AG04450 (cell line): ENCODE data around the gene LETM1. TPM values are rescaled to one million over a fixed set of nuclear protein-coding genes. Genes with fewer than 3 reads are reported as not detected.

ENCODE experiments used
- CTCF ChIA-PET: fragments of 300-600, 350-600 bp; formaldehyde crosslinking; extraction: SDS; loops from one replicate; lab custom pipeline; 2022; ENCODE audit warnings: antibody characterized with exemption, inconsistent platforms; lab: Charles Lee
- POLR2A ChIA-PET: fragments of 350-600 bp; formaldehyde crosslinking; extraction: SDS; loops from one replicate; lab custom pipeline; 2021; ENCODE audit warnings: antibody characterized with exemption, inconsistent platforms; lab: Yijun Ruan, JAX
- DNase-seq: peaks from one replicate; pipeline ENCODE4 v3.0.0-alpha.2; 2011; ENCODE audit warnings: low read depth, low spot score
- H3K27ac ChIP-seq: one replicate; pipeline ENCODE4 v1.5.1; 2012; ENCODE audit warnings: low read depth, low read length, control low read depth
- H3K27me3 ChIP-seq: one replicate; pipeline ENCODE4 v1.6.0; 2012; ENCODE audit warnings: low read length; ENCODE audit not compliant: control insufficient read depth, insufficient read depth
- H3K4me3 ChIP-seq: 2 replicates; pipeline ENCODE4 v1.5.1; 2011; ENCODE audit warnings: mild to moderate bottlenecking, low read depth, low read length, control low read depth
- H3K9me3 ChIP-seq: 2 replicates; pipeline ENCODE4 v1.5.1; 2012; ENCODE audit warnings: low read length; ENCODE audit not compliant: control insufficient read depth, insufficient read depth
- polyA plus RNA-seq: library from polyadenylated mRNA; depleted of rRNA; stranded (reverse); fragments of >200 nt; gene quantifications from 2 replicates; pipeline ENCODE4 v1.2.3, GENCODE V29; 2011
- TF ChIP-seq, protein P1 (sequence below): IDR thresholded peaks from 2 replicates; pipeline ENCODE4 v1.5.1; 2011; ENCODE audit warnings: low read depth, low read length, control low read depth, inconsistent platforms

LETM1 gene
- polyA plus RNA-seq, 1 experiment = 11.9 TPM

DNA sequence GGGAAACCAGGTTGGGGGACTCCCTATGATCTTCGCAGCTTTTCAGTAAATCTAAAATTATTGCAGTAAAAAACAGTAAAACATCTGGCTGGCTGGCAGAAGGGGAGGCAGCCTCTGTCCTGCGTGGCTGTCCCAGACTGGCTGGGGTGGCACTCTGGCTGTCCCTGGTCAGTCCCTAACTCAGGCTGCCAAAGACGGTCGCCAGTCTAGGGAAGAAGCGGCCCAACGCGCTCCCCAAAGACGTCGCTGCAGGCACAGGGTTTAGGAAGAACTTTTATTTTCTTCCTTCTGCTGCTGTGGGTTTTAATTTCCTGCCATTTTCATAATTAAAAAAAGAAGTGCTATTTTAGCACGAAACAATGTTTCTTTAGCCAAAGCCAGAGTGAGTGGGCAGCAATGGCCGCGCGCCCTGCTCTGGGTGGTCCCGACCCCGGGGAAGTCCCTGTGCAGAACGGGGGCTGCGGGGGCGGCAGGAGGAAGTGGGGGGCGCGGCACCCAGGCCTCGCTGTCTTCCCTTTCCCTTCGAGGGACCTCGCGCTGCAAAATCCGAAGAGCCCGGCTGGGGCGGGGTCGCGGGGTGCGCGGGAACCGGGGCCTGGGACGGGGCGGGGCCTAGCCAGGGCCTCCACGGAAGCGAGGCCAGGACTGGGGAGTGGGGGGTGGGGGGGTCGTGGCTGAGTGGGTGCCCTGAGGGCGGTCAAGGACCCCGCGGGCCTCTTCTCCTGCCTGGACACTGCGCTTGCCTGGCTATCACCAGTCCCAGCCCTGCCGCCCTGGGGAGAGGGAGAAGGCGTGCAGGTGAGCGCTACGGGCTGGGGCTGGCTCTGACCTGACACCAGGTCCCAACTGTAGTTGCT is 6.3 kb upstream of the LETM1 start:
- ChIA-PET CTCF (interaction anchor here (1.3 kb wide), 1 partner anchor 37 kb away, joined by 3 read pairs; no protein-coding TSS in a partner anchor), POLR2A (no interaction called here)
- no peaks in the 10 kb centered on the region for H3K9me3 ChIP-seq
- no peaks in the 10 kb centered on the region for H3K27me3 ChIP-seq
- no peak overlapping the region for H3K27ac ChIP-seq
- DNase-seq = no peak
- no peak overlapping the region for H3K4me3 ChIP-seq
- TF ChIP-seq, protein P1, sequence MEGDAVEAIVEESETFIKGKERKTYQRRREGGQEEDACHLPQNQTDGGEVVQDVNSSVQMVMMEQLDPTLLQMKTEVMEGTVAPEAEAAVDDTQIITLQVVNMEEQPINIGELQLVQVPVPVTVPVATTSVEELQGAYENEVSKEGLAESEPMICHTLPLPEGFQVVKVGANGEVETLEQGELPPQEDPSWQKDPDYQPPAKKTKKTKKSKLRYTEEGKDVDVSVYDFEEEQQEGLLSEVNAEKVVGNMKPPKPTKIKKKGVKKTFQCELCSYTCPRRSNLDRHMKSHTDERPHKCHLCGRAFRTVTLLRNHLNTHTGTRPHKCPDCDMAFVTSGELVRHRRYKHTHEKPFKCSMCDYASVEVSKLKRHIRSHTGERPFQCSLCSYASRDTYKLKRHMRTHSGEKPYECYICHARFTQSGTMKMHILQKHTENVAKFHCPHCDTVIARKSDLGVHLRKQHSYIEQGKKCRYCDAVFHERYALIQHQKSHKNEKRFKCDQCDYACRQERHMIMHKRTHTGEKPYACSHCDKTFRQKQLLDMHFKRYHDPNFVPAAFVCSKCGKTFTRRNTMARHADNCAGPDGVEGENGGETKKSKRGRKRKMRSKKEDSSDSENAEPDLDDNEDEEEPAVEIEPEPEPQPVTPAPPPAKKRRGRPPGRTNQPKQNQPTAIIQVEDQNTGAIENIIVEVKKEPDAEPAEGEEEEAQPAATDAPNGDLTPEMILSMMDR = no peak

DNA sequence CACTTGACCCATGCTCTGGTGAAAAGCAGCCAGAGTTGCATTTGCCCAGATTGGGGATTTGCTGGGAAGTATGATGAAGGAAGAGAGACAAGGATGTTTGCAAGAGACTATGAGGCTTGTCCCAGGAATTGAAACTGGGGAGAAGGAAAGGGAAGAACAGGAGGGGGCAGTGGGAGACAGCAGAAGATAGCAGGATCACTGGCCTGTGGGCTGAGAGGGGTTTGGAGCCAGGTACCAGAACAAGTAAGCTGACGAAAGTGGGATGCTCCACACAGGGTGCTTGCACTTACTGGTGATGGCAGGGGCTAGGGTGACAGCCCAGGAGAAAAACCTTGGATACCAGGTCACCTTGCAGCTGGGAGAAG is 3.4 kb upstream of the LETM1 start:
- Histone ChIP-seq H3K9me3 (no peaks in the 10 kb centered on the region; the same call in 1 of the 2 replicates), H3K27me3 (no peaks in the 10 kb centered on the region), H3K4me3 (no peak overlapping the region), H3K27ac (no peak overlapping the region)
- ChIA-PET CTCF (interaction anchor here (0.7 to 1.6 kb wide), 3 partner anchors 9 to 49 kb away, joined by 4 read pairs; no protein-coding TSS in a partner anchor), POLR2A (interaction anchor here (0.6 to 1.1 kb wide), 4 partner anchors 11 to 574 kb away, joined by 3 to 7 read pairs (median 5); partner anchors contain the start of genes NSD2 and SLBP)
- no peak for DNase-seq
- TF ChIP-seq, protein P1 = no peak

DNA sequence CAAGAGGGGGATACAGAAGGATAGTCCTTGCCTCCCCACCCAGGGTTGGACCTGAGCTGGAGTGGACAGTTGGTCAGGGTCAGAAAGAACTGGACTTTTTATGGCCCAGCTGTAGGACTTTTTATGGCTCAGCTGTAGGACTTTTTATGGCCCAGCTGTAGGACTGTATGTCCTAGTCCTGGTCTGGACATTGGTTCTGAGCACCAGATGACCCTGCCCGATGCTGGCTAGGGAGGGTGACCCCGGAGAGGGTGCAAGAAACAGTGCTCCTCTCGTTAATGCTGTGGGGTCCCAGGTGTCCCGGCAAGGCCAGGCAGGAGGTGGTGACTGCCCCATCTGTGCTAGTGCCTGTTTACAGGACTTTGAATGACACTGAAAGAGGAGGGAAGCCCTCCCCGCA is 2.0 kb upstream of the LETM1 start:
- ChIA-PET CTCF (no interaction called here), POLR2A (interaction anchor here (2.6 kb wide), 1 partner anchor 12 kb away, joined by 14 read pairs; the partner anchor contains the start of gene NSD2)
- DNase-seq = no peak
- Histone ChIP-seq H3K9me3 (no peaks in the 10 kb centered on the region; the same call in 1 of the 2 replicates), H3K27me3 (no peaks in the 10 kb centered on the region), H3K4me3 (no peak overlapping the region), H3K27ac (no peak overlapping the region)
- TF ChIP-seq, protein P1 = no peak

DNA sequence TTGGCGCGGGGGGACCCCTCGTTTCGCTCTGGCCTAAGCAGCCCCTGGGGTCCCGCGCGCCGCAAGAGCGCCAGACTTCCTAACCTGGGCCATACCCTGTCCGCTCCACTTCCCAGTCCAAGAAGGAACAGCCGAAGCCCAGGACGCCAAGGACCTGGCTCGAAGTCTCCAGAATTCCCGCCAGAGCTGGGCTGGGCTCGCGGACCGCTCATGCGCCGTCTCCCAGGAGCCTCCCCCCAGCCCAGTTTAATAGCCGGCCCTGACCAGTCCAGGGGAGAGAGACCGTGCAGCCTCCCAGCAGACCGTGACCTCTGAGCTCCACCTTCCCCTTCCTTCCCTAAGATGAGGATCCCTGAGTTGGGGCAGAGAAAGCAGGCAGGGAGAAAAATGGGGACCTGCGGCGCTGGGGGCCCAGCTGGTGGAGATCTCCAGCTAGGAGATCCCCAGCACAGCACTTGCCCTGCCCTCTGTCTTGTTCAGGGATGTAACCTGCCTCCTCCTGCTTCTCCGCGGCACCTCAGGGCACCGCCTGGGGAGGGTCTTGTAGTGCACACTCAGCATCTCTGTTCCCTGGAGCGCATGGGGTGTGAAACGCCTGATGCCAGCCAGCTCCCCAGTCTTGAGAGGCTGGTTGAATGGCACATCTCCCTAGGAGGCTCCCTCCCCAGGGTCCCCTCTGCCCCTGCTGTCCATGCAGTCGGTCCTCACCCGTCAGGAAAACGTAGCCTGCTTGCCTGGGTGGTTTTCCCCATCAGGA is 1.2 kb upstream of the LETM1 start:
- Histone ChIP-seq H3K27ac (peak overlapping the region; percentile 57), H3K27me3 (no peaks in the 10 kb centered on the region), H3K4me3 (peak overlapping the region; percentile 86), H3K9me3 (no peaks in the 10 kb centered on the region; the same call in 1 of the 2 replicates)
- ChIA-PET CTCF (interaction anchor here (0.8 to 2.2 kb wide), 4 partner anchors 42 to 130 kb away, joined by 3 to 6 read pairs (median 3); no protein-coding TSS in a partner anchor), POLR2A (interaction anchor here (1.2 to 2.6 kb wide), 3 partner anchors 13 to 137 kb away, joined by 3 to 14 read pairs (median 4); partner anchors contain the start of gene NSD2)
- no peak for DNase-seq
- TF ChIP-seq, protein P1 = no peak
